ENCODE measurements around the gene GNE. TPM values are rescaled to one million over a fixed set of nuclear protein-coding genes. Genes with fewer than 3 reads are reported as not detected.

The GNE gene
- total RNA-seq, 1 experiment from 2014 or later, result 4.6 TPM

- Mint-ChIP-seq H3K36me3 (peaks cover 53% of the 10 kb centered on the region), H3K4me3 (no peak overlapping the region), H3K27ac (no peak overlapping the region), H3K9me3 (no peaks in the 10 kb centered on the region), H3K4me1 (no peaks in the 10 kb centered on the region), H3K27me3 (ENCODE audit: low read depth) (no peaks in the 10 kb centered on the region)
- ChIA-PET POLR2A (no interaction called here), CTCF (interaction anchor here (1.4 kb wide), 1 partner anchor 115 kb away, joined by 4 read pairs; no protein-coding TSS in a partner anchor)
- no peak for ATAC-seq
- TF ChIP-seq PREB (CRISPR knock-in tag; IDR thresholded peaks at IDR 0.05; ENCODE audit: borderline replicate concordance) (no peak), SMAD4 (CRISPR knock-in tag; IDR thresholded peaks at IDR 0.05) (no peak), CREB1 (CRISPR knock-in tag; IDR thresholded peaks at IDR 0.05) (no peak), USF2 (CRISPR knock-in tag; IDR thresholded peaks at IDR 0.05) (no peak), JAZF1 (CRISPR knock-in tag; IDR thresholded peaks at IDR 0.05) (no peak), CREM (CRISPR knock-in tag; IDR thresholded peaks at IDR 0.05) (no peak), ZNF423 (CRISPR knock-in tag; IDR thresholded peaks at IDR 0.05) (no peak), NR2C2 (CRISPR knock-in tag; IDR thresholded peaks at IDR 0.05) (no peak), SOX15 (CRISPR knock-in tag; IDR thresholded peaks at IDR 0.05) (no peak), ELF4 (CRISPR knock-in tag; IDR thresholded peaks at IDR 0.05; ENCODE audit: low read depth) (no peak), MXD4 (CRISPR knock-in tag; IDR thresholded peaks at IDR 0.05; ENCODE audit: borderline replicate concordance) (no peak), ZNF671 (CRISPR knock-in tag; IDR thresholded peaks at IDR 0.05) (no peak), FOXP4 (CRISPR knock-in tag; IDR thresholded peaks at IDR 0.05) (no peak)
- TF ChIP-seq, protein P1, sequence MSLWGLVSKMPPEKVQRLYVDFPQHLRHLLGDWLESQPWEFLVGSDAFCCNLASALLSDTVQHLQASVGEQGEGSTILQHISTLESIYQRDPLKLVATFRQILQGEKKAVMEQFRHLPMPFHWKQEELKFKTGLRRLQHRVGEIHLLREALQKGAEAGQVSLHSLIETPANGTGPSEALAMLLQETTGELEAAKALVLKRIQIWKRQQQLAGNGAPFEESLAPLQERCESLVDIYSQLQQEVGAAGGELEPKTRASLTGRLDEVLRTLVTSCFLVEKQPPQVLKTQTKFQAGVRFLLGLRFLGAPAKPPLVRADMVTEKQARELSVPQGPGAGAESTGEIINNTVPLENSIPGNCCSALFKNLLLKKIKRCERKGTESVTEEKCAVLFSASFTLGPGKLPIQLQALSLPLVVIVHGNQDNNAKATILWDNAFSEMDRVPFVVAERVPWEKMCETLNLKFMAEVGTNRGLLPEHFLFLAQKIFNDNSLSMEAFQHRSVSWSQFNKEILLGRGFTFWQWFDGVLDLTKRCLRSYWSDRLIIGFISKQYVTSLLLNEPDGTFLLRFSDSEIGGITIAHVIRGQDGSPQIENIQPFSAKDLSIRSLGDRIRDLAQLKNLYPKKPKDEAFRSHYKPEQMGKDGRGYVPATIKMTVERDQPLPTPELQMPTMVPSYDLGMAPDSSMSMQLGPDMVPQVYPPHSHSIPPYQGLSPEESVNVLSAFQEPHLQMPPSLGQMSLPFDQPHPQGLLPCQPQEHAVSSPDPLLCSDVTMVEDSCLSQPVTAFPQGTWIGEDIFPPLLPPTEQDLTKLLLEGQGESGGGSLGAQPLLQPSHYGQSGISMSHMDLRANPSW (CRISPR knock-in tag; conservative IDR thresholded peaks at IDR 0.05; ENCODE audit: low read depth), result no peak
- DNase-seq (ENCODE audit: low spot score), result no peak
Measured at GRCh38 chr9:36213989-36214388, 44.3 kb downstream of the GNE start.

DNA sequence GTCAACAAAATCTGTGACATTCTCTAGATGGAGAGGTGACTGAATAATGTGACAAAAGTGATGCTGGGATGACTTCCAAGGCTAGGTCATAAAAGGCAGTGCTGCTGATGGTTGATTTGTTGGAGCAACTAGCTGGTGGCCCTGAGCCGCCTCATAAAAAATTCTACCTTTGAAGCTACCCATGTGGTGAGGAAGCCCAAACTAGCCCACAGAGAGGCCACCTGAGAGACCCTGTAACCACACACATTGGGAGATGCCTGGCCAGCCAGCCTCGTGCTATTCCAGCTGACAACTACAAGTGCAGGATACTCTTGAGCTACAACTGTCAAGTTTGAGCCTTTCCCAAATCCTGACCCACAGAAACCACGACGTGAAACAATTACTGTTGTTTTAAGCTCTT is 44.9 kb downstream of the GNE start:
- Mint-ChIP-seq H3K9me3 (no peaks in the 10 kb centered on the region), H3K36me3 (peaks cover 54% of the 10 kb centered on the region), H3K4me1 (no peaks in the 10 kb centered on the region), H3K27ac (no peak overlapping the region), H3K4me3 (no peak overlapping the region), H3K27me3 (ENCODE audit: low read depth) (no peaks in the 10 kb centered on the region)
- POLR2A ChIA-PET, result no interaction called here
- ATAC-seq (no peak), DNase-seq (ENCODE audit: low spot score) (no peak)
- CTCF ChIA-PET, result interaction anchor here (1.4 kb wide), 1 partner anchor 116 kb away, joined by 4 read pairs; no protein-coding TSS in a partner anchor
- TF ChIP-seq E2F5 (CRISPR knock-in tag; IDR thresholded peaks at IDR 0.05) (no peak), NFYB (CRISPR knock-in tag; conservative IDR thresholded peaks at IDR 0.05; ENCODE audit: low read depth) (no peak), FOXP1 (CRISPR knock-in tag; IDR thresholded peaks at IDR 0.05; ENCODE audit: borderline replicate concordance) (no peak), ATF2 (CRISPR knock-in tag; IDR thresholded peaks at IDR 0.05; ENCODE audit: borderline replicate concordance, low read depth) (no peak), SP1 (CRISPR knock-in tag; conservative IDR thresholded peaks at IDR 0.05) (no peak), EMX1 (CRISPR knock-in tag; IDR thresholded peaks at IDR 0.05) (no peak), TP53 (CRISPR knock-in tag; IDR thresholded peaks at IDR 0.05) (no peak), ETV6 (CRISPR knock-in tag; IDR thresholded peaks at IDR 0.05) (no peak), SMAD4 (CRISPR knock-in tag; IDR thresholded peaks at IDR 0.05) (no peak), ERG (CRISPR knock-in tag; IDR thresholded peaks at IDR 0.05) (no peak), JAZF1 (CRISPR knock-in tag; IDR thresholded peaks at IDR 0.05) (no peak)
- TF ChIP-seq, protein P2, sequence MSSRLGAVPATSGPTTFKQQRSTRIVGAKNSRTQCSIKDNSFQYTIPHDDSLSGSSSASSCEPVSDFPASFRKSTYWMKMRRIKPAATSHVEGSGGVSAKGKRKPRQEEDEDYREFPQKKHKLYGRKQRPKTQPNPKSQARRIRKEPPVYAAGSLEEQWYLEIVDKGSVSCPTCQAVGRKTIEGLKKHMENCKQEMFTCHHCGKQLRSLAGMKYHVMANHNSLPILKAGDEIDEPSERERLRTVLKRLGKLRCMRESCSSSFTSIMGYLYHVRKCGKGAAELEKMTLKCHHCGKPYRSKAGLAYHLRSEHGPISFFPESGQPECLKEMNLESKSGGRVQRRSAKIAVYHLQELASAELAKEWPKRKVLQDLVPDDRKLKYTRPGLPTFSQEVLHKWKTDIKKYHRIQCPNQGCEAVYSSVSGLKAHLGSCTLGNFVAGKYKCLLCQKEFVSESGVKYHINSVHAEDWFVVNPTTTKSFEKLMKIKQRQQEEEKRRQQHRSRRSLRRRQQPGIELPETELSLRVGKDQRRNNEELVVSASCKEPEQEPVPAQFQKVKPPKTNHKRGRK (CRISPR knock-in tag; IDR thresholded peaks at IDR 0.05; ENCODE audit: borderline replicate concordance), result no peak
